Measurements from ENCODE around the gene ATXN10.

ATXN10 gene

DNA sequence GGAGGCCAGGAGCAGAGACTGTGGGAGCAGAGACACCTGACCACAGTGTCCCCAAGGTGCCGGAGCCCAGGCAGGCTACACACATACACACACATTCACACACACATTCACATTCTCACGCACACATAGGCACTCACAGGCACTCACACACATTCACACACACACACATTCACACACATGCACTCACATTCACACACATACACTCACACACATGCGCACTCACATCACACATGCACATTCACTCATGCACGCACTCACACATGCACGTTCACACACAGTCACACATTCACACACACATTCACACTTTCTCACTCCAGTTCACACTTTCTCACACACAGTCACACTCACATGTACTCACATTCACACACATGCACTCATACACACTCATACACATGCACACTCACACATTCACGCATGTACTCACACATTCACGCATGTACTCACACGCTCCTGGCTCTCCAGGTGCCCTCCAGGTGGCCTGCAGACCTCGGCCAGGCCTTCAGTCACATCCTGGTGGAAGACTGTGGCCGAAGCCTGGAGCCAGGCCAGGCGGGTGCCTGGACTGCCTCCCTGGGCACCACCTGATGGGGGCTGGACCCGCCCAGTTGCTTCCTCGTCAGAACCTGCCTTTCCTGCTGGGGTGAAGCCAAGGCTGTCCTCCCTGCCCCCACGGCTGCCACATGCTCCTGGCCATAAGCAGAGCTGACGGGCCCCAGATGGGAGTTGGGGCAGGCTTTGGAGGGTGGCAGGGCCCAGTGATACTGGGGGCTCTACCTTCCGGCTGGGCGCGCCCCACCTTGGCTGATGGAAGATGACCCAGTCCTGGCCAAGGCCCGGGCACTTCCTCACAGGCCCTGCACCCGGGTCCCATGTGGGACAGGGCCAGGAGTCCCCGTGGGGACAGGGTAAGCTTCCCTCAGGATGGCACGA, 215.8 kb downstream of the ATXN10 start:
- TF ChIP-seq MYC (IDR thresholded peaks at IDR 0.05; ENCODE audit: low read depth, low read length) = no peak
- TF ChIP-seq, protein P1, sequence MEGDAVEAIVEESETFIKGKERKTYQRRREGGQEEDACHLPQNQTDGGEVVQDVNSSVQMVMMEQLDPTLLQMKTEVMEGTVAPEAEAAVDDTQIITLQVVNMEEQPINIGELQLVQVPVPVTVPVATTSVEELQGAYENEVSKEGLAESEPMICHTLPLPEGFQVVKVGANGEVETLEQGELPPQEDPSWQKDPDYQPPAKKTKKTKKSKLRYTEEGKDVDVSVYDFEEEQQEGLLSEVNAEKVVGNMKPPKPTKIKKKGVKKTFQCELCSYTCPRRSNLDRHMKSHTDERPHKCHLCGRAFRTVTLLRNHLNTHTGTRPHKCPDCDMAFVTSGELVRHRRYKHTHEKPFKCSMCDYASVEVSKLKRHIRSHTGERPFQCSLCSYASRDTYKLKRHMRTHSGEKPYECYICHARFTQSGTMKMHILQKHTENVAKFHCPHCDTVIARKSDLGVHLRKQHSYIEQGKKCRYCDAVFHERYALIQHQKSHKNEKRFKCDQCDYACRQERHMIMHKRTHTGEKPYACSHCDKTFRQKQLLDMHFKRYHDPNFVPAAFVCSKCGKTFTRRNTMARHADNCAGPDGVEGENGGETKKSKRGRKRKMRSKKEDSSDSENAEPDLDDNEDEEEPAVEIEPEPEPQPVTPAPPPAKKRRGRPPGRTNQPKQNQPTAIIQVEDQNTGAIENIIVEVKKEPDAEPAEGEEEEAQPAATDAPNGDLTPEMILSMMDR (IDR thresholded peaks at IDR 0.05; ENCODE audit: low read depth, low read length) = no peak
- TF ChIP-seq POLR2A (IDR thresholded peaks at IDR 0.05; ENCODE audit: extremely low read depth, insufficient read length) = no peak
- TF ChIP-seq, protein P2, sequence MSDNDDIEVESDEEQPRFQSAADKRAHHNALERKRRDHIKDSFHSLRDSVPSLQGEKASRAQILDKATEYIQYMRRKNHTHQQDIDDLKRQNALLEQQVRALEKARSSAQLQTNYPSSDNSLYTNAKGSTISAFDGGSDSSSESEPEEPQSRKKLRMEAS (IDR thresholded peaks at IDR 0.05; ENCODE audit: low read depth, low read length) = no peak
- DNase-seq (ENCODE audit: low read depth) = no peak

DNA sequence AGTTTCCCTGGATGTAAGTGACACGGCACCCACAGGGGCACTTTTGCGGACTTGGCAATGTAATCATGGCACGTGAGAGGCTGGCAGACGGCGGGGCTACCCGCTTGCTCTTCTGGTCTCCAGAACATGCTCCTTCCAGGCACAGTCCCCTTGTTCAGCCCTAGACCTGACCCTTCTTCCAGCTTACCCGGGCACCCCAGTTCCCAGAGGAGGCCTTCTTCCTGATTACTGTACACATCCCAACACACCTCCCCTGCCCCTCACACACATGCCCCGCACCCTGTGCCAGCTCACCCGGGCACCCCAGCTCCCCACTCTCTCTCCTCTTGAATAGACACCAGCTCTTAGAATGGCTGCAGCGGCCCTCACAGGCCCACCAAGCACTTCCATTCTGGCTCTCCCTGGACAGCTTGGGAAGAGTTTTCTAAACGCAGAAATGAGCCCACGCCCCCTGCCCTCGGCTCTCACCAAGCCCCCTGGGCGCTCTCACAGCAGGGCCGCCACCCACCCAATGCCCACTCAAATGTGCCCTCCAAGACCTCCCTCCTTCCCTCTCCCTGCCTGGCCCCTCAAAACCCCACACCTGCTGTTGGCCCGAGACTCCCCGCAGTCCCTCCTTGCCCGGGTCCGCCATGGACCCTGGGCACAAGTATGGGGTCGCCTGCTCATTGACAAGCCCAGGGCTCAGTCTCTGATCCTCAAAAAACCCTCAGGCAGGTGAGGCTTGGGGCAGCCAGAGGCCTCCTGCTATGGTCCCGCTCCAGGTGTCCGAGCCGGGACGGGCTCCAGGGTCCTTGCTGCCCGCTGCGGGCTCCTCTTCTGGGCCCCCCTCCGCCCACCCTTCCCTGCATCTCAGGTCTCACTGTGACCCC, 216.8 kb downstream of the ATXN10 start:
- no peak for TF ChIP-seq POLR2A (IDR thresholded peaks at IDR 0.05; ENCODE audit: extremely low read depth, insufficient read length)
- no peak for TF ChIP-seq MYC (IDR thresholded peaks at IDR 0.05; ENCODE audit: low read depth, low read length)
- no peak for DNase-seq (ENCODE audit: low read depth)
- H3K4me3 ChIP-seq (ENCODE audit: low read depth, low read length) = no peak overlapping the region

More for the DNA sequence above, 215.8 kb downstream of the ATXN10 start:
- no peak overlapping the region for H3K4me3 ChIP-seq (ENCODE audit: low read depth, low read length)

DNA sequence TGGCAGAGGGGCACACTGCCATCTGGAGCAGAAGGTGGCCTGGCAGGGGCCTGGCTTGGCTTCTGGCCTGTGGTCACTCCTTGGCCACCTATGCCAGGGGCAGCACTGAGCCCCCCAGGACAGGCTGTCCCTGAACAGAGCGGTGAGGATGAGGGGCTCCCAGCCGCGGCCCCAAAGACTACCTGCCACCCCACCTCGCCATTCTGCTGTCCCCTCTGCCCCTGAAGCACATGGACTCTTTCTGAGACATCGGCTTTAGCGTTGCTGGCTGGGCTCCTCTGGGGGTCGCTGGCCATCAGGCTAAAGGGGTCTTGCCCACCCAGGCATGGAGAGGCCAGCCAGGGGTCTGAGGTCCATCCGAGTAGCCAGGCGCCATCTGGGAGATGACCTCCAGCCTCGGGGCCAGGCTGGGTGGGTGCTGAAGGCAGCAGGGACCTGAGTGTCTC, 217.5 kb downstream of the ATXN10 start:
- DNase-seq (ENCODE audit: low read depth) = no peak
- no peak overlapping the region for H3K4me3 ChIP-seq (ENCODE audit: low read depth, low read length)
- no peak for TF ChIP-seq MYC (IDR thresholded peaks at IDR 0.05; ENCODE audit: low read depth, low read length)
- TF ChIP-seq, protein P1 (IDR thresholded peaks at IDR 0.05; ENCODE audit: low read depth, low read length) = no peak
- no peak for TF ChIP-seq POLR2A (IDR thresholded peaks at IDR 0.05; ENCODE audit: extremely low read depth, insufficient read length)

DNA sequence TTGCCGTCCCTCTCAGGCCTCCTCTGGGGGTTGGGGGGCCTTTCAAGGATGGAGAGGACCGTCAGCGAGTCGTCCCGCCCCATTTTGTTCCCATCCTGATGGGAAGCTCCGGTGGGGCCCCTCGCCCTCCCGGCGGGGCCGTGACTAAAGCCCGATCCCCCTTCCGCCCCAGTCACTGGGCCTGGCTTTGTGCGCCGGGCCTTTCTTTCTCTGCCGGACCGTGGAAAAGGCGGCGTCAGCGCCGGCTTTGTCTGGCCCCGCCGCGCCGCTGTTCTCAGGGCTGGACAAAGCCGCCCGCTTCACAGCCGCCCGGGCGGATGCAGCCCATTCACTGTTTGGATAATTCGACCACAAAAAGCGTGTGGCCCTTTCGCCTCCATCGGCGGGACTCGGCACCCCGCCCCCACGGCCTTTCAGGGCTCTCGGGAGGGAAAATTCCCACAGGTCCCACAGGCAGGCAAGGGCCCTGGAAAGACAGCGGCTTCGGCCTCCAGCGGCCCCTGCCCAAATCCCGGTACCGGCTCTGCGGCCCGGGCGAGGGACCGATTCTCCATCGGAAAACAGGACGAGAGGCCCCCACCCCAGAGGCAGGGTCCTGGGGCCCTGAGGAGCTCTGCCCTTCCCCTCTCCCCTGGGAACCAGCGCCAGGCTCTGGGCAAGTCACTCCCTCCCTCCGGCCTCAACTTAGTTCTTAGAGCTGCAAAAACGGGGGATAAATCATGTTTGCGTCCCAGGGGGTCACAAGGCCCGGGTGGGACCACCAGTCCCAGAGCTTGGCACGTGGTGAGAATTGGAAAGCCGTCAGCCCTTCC, 218.1 kb downstream of the ATXN10 start:
- no peak overlapping the region for H3K4me3 ChIP-seq (ENCODE audit: low read depth, low read length)
- TF ChIP-seq, protein P2 (IDR thresholded peaks at IDR 0.05; ENCODE audit: low read depth, low read length) = no peak
- TF ChIP-seq POLR2A (IDR thresholded peaks at IDR 0.05; ENCODE audit: extremely low read depth, insufficient read length) (no peak), MYC (IDR thresholded peaks at IDR 0.05; ENCODE audit: low read depth, low read length) (no peak)
- TF ChIP-seq, protein P1 (IDR thresholded peaks at IDR 0.05; ENCODE audit: low read depth, low read length) = no peak
- no peak for DNase-seq (ENCODE audit: low read depth)

DNA sequence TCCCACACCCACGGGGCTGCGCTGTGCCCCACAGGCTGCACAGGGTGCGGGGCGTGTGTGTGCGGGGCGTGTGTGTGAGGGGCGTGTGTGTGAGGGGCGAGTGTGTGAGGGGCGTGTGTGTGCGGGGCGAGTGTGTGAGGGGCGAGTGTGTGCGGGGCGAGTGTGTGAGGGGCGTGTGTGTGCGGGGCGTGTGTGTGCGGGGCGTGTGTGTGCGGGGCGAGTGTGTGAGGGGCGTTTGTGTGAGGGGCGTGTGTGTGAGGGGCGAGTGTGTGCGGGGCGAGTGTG, 218.7 kb downstream of the ATXN10 start:
- DNase-seq (ENCODE audit: low read depth) = no peak
- H3K4me3 ChIP-seq (ENCODE audit: low read depth, low read length) = no peak overlapping the region
- TF ChIP-seq, protein P1 (IDR thresholded peaks at IDR 0.05; ENCODE audit: low read depth, low read length) = no peak
- TF ChIP-seq, protein P2 (IDR thresholded peaks at IDR 0.05; ENCODE audit: low read depth, low read length) = no peak
- TF ChIP-seq POLR2A (IDR thresholded peaks at IDR 0.05; ENCODE audit: extremely low read depth, insufficient read length) (no peak), MYC (IDR thresholded peaks at IDR 0.05; ENCODE audit: low read depth, low read length) (no peak)

All from NB4 (cell line).